ENCODE measurements around the gene SH3GL2. TPM values are rescaled to one million over a fixed set of nuclear protein-coding genes. Genes with fewer than 3 reads are reported as not detected.

Gene SH3GL2
- total RNA-seq, 1 donor from 2014 or later = not detected

- intact Hi-C loops (cut with micrococcal nuclease) = no loop called here
- Mint-ChIP-seq H3K4me3 (no peak overlapping the region), H3K9me3 (peaks cover 13% of the 10 kb centered on the region), H3K4me1 (no peaks in the 10 kb centered on the region), H3K36me3 (ENCODE audit: low read depth) (no peaks in the 10 kb centered on the region), H3K27me3 (no peaks in the 10 kb centered on the region), H3K27ac (no peak overlapping the region)
- TF ChIP-seq CTCF (IDR thresholded peaks at IDR 0.05) = no peak
- ATAC-seq (ENCODE audit: low read depth) (no peak), DNase-seq (no peak)
- POLR2A ChIA-PET = no interaction called here
- CTCF ChIA-PET = no interaction called here
These were observed 152.0 kb downstream of the SH3GL2 start for GRCh38 chr9:17730899-17731298.

DNA sequence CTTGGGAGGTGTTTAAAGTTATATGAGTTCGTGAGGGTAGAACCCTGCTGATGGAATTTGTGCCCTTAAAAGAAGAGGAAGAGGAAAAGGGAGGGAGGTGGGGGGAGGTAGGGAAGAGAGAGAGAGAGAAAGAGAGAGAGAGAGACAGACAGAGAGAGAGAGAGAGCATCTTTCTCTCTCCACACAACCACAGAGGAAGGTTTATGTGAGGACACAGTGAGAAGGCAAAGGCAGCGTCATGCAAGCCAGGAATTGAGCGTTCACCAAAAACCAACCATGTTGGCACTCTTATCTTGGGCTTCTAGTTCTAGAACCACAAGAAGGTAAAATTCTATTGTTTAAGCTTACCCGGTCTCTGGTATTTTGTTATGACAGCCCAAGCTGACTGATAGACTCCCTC lies 152.4 kb downstream of the SH3GL2 start:
- no peaks in the 10 kb centered on the region for H3K27me3 Mint-ChIP-seq
- intact Hi-C loops (cut with micrococcal nuclease) = no loop called here
- ChIA-PET POLR2A (no interaction called here), CTCF (no interaction called here)
- H3K9me3 Mint-ChIP-seq = peaks cover 13% of the 10 kb centered on the region
- H3K36me3 Mint-ChIP-seq (ENCODE audit: low read depth) = no peaks in the 10 kb centered on the region
- no peaks in the 10 kb centered on the region for H3K4me1 Mint-ChIP-seq
- DNase-seq (no peak), ATAC-seq (ENCODE audit: low read depth) (no peak)
- no peak overlapping the region for H3K27ac Mint-ChIP-seq
- no peak for TF ChIP-seq CTCF (IDR thresholded peaks at IDR 0.05)
- H3K4me3 Mint-ChIP-seq = no peak overlapping the region

- POLR2A ChIA-PET = no interaction called here
- Mint-ChIP-seq H3K9me3 (peaks cover 11% of the 10 kb centered on the region), H3K4me1 (no peaks in the 10 kb centered on the region), H3K4me3 (no peak overlapping the region), H3K27ac (no peak overlapping the region), H3K27me3 (no peaks in the 10 kb centered on the region), H3K36me3 (ENCODE audit: low read depth) (no peaks in the 10 kb centered on the region)
- CTCF ChIA-PET = no interaction called here
- DNase-seq (no peak), ATAC-seq (ENCODE audit: low read depth) (no peak)
- intact Hi-C loops (cut with micrococcal nuclease) = no loop called here
- TF ChIP-seq CTCF (IDR thresholded peaks at IDR 0.05) = no peak
These were observed 155.8 kb downstream of the SH3GL2 start for GRCh38 chr9:17734674-17735073.

- Mint-ChIP-seq H3K36me3 (ENCODE audit: low read depth) (no peaks in the 10 kb centered on the region), H3K9me3 (peaks cover 5% of the 10 kb centered on the region), H3K4me3 (no peak overlapping the region), H3K27ac (no peak overlapping the region), H3K4me1 (no peaks in the 10 kb centered on the region), H3K27me3 (no peaks in the 10 kb centered on the region)
- POLR2A ChIA-PET = no interaction called here
- DNase-seq (no peak), ATAC-seq (ENCODE audit: low read depth) (no peak)
- TF ChIP-seq CTCF (IDR thresholded peaks at IDR 0.05) = no peak
- intact Hi-C loops (cut with micrococcal nuclease) = no loop called here
- CTCF ChIA-PET = no interaction called here
These were observed 157.0 kb downstream of the SH3GL2 start for GRCh38 chr9:17735859-17736258.

DNA sequence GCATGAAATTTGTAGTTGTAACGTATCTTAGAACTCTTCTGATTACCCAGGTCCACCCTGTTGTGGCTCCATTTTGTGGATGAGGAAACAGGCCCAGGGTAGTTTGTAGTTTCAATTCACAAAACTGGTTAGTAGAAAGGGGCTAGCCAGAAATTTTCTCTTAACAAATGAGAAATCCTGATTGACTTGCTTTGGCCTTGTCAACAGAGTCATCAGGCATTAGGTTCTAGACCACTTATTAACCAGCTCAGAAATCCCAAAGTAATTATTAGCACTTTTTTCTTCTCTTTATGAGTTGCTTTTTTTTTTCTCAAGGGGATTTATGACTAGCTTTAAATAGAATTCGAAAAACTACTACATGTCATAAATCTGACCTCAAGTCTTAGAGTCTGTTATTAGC lies 160.2 kb downstream of the SH3GL2 start:
- ATAC-seq (ENCODE audit: low read depth) (no peak), DNase-seq (no peak)
- no peaks in the 10 kb centered on the region for H3K4me1 Mint-ChIP-seq
- no peaks in the 10 kb centered on the region for H3K27me3 Mint-ChIP-seq
- intact Hi-C loops (cut with micrococcal nuclease) = no loop called here
- no peak overlapping the region for H3K27ac Mint-ChIP-seq
- no peak overlapping the region for H3K4me3 Mint-ChIP-seq
- ChIA-PET CTCF (no interaction called here), POLR2A (no interaction called here)
- TF ChIP-seq CTCF (IDR thresholded peaks at IDR 0.05) = no peak
- no peaks in the 10 kb centered on the region for H3K36me3 Mint-ChIP-seq (ENCODE audit: low read depth)
- H3K9me3 Mint-ChIP-seq = peaks cover 5% of the 10 kb centered on the region
